Sciatic nerve (tissue), 2 donors: ENCODE measurements around the gene ITPKB. TPM values are rescaled to one million over a fixed set of nuclear protein-coding genes. Genes with fewer than 3 reads are reported as not detected.

ENCODE experiments used
- ATAC-seq: fragments of 200-7000 bp; cut with Tn5 transposase; one replicate; pipeline ENCODE4 v1.9.1; 2020; ENCODE audit warnings: mild to moderate bottlenecking, moderate library complexity
- DNase-seq: peaks from one replicate; pipeline ENCODE4 v3.0.0-alpha.2; 2020; ENCODE audit warnings: low spot score
- intact Hi-C: fragments of 100-400 bp; cut with DNase I; formaldehyde crosslinking; loops from one replicate; pipeline ENCODE4 v1.14.2; 2022
- total RNA-seq: library from RNA; stranded (reverse); fragmentation: NEBNext Ultra II Directional; extraction: Animal tissue kit (Norgen Biotek cat#: 25700); gene quantifications from one replicate; pipeline ENCODE4 v1.2.1, GENCODE V29; 2021
- donor health status: DM: no; HTN: no; CAD: no.
- donor health status: DM: no; HTN: no; CAD: no.

Gene ITPKB
- total RNA-seq, 1 donor from 2014 or later, result 81.2 TPM

DNA sequence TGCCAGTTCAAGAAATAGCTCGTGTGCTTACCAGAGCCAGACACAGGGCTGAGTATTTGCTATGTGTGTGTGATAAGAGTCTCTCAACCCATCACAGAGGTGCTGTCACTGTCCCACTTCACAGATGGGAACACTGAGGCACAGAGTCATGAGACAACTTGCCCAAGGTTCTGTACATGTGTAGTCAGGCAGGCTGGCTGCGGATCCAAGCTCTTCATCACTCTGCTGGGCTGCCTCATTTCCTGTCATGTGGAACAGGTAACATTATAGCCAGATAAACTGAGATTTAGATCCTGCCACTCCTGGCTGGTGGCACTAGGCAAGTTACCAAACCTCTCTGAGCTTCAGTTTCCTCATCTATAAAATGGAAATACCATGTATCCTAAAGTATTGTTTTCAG lies 77.8 kb downstream of the ITPKB start:
- intact Hi-C loops, result no loop called here
- ATAC-seq (no peak), DNase-seq (no peak)

DNA sequence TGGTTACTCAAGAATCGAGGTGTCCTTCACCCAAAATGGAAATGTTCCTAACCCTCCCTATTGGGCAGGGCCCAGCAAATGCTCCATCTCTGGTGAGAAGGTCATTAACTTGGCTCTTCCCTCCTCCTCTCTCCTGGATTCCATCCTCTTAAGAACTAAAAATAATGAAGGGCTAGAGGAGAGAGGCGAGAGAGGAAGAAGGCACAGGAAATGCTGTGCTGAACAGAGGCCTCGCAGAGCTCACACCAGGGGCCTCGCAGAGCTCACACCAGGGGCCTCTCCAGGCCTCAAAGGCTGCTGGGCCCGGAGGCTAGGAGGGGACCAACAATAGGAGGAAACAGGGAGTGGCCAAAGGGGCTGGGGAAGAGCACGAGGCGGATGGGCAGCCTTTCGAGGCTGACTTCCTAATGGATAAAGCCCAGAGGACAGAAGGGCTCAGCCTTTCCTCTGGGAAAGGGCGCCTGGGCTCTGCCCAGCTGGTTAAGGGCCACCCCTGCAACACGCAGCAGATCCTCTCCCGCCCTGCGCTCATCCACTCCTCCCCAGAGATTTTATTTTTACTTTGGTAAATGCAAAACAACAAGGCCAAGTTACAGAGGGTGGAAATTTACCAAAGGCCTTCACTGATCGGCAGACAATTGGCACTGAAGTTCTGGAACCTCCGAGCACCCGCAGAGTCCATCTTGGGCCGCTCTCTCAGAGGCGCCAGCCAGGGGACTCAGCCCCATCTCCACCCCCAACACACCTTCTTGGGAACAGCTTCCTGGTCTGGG lies 78.5 kb downstream of the ITPKB start:
- DNase-seq (no peak), ATAC-seq (no peak)
- intact Hi-C loops, result no loop called here

DNA sequence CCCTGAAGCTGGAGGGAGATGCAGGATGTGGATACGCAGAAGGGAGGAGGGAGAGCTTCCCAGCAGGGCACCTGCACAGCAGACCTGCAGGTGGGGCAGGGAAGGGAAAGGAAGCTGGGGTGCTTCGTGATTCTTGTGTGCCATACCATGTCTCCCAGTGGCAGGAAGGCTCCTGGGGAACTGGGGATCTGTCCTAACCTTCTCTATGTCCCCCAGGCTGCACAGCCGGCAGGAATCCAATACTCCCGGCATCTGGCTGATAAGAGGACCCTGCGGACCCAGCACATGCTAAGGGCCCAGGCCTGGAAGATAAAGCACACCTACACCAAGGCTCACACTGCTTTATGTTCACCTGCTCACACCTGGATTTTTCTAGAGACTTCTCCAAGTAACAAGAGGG lies 79.4 kb downstream of the ITPKB start:
- intact Hi-C loops, result no loop called here
- ATAC-seq (no peak), DNase-seq (no peak)

DNA sequence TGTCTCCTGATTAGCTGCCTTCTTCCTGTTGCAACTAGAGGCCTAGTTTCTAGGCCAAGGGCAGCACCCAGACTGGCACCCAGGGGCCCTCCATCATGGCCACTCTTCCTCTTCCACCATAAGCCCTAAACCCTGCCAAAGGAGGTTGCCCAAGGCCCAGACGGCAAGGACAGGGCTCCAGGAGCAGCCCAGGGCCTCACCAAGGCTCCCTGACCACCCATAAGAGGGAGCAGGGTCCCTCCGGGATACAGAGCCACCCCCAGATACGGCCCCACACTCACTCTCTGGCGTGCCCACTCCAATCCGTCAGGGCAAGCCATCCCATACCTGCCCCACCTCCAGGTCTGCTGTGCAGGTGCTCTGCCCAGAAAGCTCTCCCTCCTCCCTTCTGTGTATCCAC lies 79.9 kb downstream of the ITPKB start:
- intact Hi-C loops, result no loop called here
- DNase-seq, result no peak

DNA sequence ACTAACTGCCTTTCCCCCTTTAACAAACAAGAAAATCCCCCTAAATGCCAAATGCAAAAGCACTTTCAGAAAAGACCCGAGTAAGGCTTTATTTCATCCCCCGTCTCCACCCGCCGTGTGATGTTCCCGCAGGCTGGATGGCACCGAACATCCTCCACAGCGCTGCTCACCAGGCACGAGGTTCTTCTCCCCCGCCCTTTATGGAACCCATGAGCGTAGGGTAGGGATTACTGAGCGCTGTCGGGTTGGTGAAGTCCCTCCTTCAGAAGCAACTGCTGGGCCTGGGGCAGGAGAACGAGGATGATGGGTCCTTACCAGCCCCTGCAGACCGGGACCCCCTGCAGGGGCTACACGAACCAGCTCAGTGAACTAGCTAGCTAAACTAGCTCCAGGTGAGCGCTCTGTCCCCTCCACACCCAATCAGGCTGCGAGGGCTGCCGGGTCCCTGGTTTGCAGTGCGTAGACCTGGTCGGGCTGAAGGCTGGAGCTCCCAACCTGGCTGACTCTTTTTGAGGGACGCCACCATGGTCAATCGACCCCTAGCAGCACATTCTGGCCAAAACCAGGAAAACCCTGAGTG lies 80.4 kb downstream of the ITPKB start:
- ATAC-seq, result no peak
- intact Hi-C loops, result no loop called here

More for the DNA sequence above, 79.9 kb downstream of the ITPKB start:
- ATAC-seq, result no peak

DNA sequence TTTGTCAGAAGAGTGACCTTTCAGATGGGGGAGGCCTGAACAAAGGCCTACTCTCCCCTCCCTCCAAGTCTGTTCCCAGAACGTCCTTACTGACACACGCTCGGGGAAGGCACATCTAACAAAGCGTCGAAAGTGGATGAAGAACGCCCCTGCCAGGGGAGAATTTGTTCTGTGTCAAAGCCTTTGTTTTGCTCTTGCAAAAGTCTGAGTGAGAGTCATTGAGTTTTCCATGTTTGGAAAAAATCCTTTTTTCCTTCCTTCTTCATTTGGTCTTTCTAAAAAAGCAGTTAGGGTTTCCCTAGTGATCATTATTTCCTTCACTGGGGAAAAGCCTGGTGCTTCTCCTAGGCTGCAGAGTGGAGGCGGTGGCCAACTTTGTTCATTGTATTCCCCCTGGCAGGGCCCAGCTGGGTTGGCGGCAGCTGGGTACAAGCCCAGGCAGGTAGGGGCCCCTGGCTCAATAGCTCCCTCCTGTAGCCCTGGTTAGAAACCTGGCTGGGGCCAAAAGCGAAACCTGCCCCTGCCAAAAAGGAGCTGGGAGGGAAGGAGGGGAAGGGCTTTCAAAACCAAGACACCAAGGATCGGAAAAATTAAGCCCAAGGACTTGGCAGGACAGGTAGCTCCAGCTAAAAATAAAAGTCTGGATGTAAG lies 81.1 kb downstream of the ITPKB start:
- ATAC-seq (peak; percentile 12), DNase-seq (no peak)
- intact Hi-C loops, result no loop called here

More for the DNA sequence above, 80.4 kb downstream of the ITPKB start:
- DNase-seq, result no peak

DNA sequence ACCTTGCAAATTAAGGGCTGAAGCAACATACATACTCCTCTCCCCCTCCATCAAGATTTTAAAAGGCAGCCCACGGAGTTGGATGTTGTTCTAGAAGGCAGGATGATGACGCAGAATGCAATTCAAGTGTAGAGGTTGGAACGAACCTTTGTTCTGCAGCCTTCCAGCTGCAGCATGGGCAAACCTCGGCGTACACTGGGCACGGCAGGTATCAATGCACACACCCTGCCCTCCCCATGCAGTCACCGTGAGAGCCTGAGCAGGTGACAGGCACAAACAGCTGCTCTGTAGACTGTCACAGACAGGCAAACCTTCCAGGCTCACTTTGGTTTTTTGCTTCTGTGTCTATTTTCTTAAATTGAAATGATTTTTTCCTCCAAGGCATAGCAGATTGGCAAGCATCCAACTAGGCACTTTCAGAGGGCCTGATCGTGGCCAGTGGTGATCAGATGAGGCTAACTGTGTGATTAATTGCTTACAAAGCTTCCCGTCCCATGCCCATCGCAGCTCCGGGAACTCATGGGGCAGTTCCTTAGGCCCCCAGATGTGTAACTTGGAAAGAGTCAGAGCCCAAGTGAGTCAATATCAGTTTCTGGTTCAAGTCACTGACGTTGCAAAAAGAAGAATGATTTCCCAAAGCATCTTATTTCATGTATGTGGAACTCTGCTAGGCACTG lies 82.3 kb downstream of the ITPKB start:
- ATAC-seq (peak; percentile 29), DNase-seq (no peak)
- intact Hi-C loops, result no loop called here

DNA sequence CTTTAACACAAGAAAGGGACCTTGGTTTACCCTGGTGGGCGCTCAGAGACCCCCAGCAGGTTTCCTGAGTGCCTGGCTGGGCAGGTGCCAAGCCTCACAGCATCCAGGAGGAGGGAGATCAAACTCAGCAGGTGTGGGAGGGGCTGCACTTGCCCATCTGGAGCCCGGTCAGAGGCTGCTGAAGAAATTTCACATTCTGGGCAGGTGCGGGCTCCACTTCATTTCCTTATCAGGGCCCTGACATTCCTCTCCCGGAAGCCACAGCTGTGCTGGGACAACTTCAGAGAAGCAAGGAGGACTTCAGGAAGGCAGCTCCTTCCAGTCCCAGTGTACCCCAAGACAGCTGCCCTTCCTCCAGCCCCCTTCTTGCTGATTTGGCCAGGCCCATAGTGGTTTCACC lies 82.9 kb downstream of the ITPKB start:
- intact Hi-C loops, result no loop called here
- no peak for DNase-seq
- no peak for ATAC-seq

DNA sequence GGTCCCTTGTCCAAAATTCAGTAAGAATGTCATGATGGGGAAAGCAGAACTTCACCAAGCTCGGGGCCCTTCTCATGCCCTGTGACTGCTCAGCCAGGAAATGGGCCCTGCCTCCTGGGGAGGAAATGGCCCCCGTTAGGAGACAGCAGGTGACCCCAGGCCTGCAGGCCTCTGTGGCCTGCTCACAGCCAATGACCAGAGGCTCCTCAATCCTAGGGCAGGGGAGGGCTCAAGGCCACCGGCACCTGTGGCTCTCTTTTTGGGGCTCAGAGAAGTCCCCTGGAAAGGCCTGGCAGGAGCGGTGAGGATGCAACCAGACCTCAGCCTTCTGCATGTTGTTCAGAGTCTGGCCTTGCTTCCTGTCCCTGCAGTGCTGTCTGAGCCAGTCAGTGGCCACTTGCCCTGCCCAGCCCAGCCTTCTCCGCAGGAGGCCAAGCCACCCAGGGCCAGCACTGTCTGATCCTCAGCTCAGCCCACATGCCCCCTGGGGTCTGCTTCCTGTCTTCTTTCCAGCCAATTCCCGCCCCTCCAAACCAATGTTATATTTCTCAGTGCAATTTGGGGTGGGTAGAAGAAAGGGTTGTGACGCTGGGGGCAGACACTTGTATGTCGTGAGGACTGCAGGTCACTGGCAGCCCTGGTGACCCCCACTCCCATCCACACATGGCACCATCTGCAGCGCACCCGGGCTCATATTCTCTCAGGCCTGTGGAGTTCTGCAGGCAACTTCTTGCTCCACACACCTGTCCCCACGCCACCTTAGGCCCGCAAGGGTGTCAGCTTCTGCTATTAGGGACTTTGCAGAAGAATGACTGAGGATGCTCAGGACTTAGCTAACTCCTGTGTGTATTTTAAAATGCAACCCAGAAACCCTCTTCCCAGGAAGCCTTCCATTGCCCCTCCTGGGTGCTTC lies 83.6 kb downstream of the ITPKB start:
- ATAC-seq, result peak; percentile 8
- intact Hi-C loops, result no loop called here
- DNase-seq, result no peak

DNA sequence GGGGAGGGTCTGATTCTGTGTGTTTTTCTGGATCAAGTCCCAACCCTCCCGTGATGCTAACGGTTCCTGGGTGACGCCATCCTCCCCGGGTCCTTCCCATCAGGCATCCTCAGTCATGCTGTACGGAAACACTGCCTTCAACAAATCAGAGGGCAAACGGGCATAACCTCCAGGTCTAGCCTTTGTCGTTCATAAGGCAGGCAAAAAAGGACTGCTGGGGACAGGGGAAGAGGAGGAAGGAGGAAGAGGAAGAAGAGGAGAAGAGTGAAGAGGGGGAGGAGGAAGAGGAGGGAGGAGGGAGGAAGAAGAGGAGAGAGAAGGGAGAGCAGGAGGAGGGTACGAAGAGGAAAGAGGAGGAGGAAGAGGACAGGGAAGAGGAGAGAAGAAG lies 84.4 kb downstream of the ITPKB start:
- ATAC-seq (no peak), DNase-seq (no peak)
- intact Hi-C loops, result loop anchor here (5.0 kb wide), 1 partner anchor 83 kb away; the partner anchor contains the start of gene ITPKB

DNA sequence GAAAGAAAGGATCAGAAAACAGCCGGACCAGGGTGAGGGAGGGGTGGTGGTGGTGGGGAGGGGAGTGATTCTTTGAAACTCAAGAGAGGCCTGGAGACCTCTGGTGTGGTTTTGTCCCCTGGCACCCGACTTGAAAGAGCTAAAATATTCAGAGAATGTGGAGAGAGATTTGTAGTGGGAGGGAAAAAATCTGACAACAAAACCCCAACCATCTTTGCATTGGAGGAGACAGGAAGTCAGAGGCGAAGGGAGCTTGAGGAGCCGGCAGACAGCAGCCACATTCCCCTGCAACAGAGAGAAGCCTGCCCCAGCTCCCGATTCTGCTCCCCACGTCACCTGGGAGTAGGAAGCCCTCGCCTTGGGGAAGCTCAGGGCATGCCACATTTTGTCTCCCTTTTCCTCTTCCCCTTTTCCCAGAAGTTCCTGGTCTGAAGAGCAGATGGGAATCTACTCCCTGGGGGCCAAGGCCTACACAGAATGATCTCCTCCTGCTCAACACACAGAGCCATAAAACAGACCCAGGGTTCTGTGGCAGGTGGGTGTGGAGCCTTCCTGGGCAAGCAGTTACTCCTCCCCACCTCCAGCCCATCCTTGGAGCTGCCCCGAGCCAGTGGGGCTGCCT lies 84.9 kb downstream of the ITPKB start:
- no peak for ATAC-seq
- DNase-seq, result no peak
- intact Hi-C loops, result loop anchor here (5.0 kb wide), 1 partner anchor 83 kb away; the partner anchor contains the start of gene ITPKB

DNA sequence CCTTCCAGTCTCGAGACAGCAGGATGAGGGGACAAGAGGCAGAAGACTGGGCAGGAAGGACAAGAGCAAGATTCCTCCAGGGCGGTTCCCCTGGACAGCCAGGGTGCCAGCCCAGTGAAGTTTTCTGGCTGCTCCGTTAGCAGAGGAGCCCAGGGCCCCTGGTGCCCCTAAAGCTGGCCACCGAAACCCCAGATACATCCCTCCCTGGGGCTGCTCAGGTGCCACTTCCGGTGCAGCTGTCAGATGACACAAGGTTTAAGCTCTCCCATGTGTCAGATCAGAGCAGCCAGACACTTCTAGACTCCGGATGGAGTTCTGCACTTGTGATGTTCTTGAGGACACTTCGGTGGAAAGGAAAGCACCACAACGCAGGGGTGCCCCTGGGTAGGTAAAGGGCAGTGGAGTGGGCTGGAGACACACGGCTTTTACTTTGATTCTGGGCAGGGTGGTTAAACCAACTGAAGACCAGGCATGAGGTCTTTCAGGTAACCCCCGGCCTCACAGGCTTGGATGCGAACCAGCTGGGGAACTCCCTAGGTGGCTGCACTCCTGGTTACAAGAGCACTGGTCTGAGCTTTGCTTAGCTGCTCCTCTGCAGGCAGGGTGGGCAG lies 85.7 kb downstream of the ITPKB start:
- ATAC-seq (no peak), DNase-seq (no peak)
- intact Hi-C loops, result loop anchor here (5.0 kb wide), 1 partner anchor 84 kb away; the partner anchor contains the start of gene ITPKB

DNA sequence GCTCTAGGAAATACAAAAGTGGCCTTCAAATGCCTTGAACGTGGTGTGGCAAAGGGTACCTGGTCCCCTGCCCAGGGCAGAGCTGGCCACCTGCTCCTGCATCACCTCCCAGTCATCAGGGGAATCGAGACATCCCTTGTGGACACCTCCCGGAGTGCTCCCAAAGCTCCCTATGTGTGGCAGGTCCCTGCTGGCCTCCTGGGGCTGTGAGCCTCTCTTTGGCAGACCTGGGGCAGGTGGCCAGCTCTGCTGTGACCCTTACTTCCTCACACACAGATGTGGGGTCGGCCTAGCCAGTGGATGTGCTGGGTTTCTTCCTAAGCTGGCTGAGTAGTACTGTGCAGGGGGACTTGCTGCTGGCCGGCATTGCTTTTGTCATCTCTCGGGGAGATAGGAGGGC lies 86.5 kb downstream of the ITPKB start:
- intact Hi-C loops, result loop anchor here (5.0 kb wide), 1 partner anchor 85 kb away; the partner anchor contains the start of gene ITPKB
- ATAC-seq, result no peak
- no peak for DNase-seq

DNA sequence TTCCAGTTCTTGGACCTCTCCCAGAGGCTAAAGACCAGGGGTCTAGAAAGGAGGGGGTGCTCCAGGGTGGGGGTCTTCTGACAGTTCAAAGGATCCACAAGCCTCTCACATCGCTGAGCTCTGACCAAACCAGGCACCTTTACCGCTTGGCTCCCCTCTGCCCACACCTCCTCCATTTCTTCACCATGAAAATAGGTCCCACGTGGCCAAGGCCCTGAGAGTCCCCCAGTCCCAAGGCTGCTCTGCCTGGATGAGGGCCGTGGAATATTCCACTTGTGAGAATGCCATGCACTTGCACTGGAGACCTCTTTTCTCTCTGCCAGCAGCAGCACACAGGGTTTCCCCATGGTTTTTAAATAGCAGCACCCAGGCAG lies 87.4 kb downstream of the ITPKB start:
- DNase-seq, result no peak
- ATAC-seq, result no peak
- intact Hi-C loops, result loop anchor here (5.0 kb wide), 1 partner anchor 86 kb away; the partner anchor contains the start of gene ITPKB

DNA sequence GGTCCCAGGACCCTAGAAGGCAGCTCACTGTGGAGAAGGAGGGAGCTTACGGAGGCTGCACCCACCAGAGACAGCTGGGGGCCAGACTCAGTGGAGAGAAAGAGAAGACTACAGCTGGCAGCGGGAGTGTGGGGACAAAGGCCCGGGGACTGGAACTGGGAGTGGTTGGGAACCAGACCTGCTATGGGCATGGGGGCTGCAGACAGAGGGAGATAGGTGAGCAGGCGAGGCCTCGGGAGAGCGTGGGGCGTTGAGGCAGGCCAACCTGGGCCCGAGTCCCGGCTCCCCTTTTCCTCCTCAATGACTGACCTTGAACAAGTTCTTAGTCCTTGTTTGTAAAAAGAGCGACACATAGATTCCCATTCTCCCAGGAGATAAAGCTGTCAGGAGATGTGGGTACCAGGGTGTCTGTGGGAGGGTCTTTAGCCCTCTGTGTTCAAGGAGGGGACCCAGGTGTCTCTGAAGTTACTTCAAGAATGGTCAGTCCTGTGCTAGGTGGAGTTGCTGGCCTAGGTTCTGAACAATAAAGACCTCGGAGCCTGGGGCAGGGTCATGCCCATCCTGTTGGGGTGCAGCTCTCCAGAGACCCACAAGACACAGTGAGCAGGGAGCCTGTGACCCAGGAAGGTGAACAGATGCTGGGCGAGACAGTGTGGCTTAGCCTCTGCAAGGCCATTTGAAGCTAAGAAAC lies 87.9 kb downstream of the ITPKB start:
- no peak for DNase-seq
- intact Hi-C loops, result loop anchor here (5.0 kb wide), 1 partner anchor 86 kb away; the partner anchor contains the start of gene ITPKB

DNA sequence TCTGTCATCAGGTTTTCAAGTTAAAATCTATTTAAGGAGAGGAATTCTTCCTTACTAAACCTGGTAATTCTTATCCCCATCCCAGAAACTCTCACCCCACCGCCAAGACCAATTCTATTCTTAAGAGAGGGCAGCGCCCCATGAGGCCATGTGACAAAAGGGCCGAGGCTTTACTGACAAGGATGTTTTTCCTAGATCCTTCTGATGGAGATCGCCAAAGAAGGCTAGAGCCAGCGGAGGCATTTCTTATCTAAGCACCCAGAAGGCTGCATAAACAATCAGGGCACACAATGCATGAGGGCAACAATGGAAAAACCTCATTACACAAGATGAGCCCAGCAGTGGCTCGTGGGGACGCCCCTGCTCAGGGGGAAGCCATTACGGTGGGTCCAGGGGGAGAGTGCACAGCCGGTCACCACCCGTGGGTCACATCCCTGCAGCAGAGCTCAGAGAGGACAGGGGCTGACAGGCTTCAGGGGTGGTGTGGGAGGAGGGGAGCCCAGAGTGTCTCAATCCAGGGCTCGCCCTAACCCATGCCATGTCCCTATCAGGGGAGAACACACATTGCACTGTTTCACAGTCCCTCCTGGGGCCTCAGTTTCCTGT lies 88.7 kb downstream of the ITPKB start:
- DNase-seq (no peak), ATAC-seq (peak; percentile 18)
- intact Hi-C loops, result loop anchor here (5.0 kb wide), 1 partner anchor 87 kb away; the partner anchor contains the start of gene ITPKB

More for the DNA sequence above, 87.9 kb downstream of the ITPKB start:
- ATAC-seq, result no peak
